H1 (cell line): ENCODE results near the gene RASSF9. TPM values are rescaled to one million over a fixed set of nuclear protein-coding genes. Genes with fewer than 3 reads are reported as not detected.

ENCODE experiments used
- CBX5 ChIP-seq: fragments of 300-800, 300-1000 bp; sonication (generic); IDR thresholded peaks from 2 replicates; pipeline ENCODE4 v1.7.1; 2016; ENCODE audit warnings: antibody characterized with exemption, low read length, low read depth
- CEBPB ChIP-seq: IDR thresholded peaks from 2 replicates; pipeline ENCODE4 v1.6.1; 2012; ENCODE audit warnings: low read depth, low read length
- FOSL1 ChIP-seq: IDR thresholded peaks from 2 replicates; pipeline ENCODE4 v1.6.1; 2011; ENCODE audit warnings: mild to moderate bottlenecking, low read depth, low read length, moderate library complexity; ENCODE audit not compliant: insufficient read depth
- HDAC6 ChIP-seq: IDR thresholded peaks from one replicate; pipeline ENCODE4 v1.7.1; 2012; ENCODE audit warnings: low read depth, mild to moderate bottlenecking, inconsistent platforms, low read length, moderate library complexity
- SAP30 ChIP-seq: fragments of 300-600 bp; sonication (generic); IDR thresholded peaks from 2 replicates; pipeline ENCODE4 v1.7.1; 2012; ENCODE audit warnings: low read length, moderate library complexity, mild to moderate bottlenecking, inconsistent platforms; ENCODE audit not compliant: insufficient read depth, insufficient replicate concordance
- polyA plus RNA-seq, 7 experiments: library from polyadenylated mRNA; depleted of rRNA in 3 of 7; stranded (reverse) in 5 of 7; unstranded in 2 of 7; fragments of >200 nt in 5 of 7; fragments of 200-250 nt in 2 of 7; gene quantifications; 1 replicate in 5 of 7; 2 replicates in 1 of 7; 4 replicates in 1 of 7; pipeline versions ENCODE4 v1.2.1 to v1.2.3, GENCODE V29; 2011 to 2013; ENCODE audit warnings: missing spikeins in 2 of 7, mixed read lengths in 2 of 7
- total RNA-seq: library from RNA; stranded (reverse); fragmentation: NEBNext Ultra II Directional; extraction: Animal tissue kit (Norgen Biotek cat#: 25700); gene quantifications from 2 replicates; pipeline ENCODE4 v1.2.1, GENCODE V29; 2021
- TF ChIP-seq, protein P1 (sequence below): IDR thresholded peaks from 2 replicates; pipeline ENCODE4 v1.6.1; 2012; ENCODE audit warnings: low read length, inconsistent platforms

RASSF9 gene
- total and polyA plus RNA-seq, 2 of the 8 experiments (the other 6 are each of a cell fraction or from before 2014, with no cell fraction given) = 0.06 to 0.39 TPM

- TF ChIP-seq, protein P1, sequence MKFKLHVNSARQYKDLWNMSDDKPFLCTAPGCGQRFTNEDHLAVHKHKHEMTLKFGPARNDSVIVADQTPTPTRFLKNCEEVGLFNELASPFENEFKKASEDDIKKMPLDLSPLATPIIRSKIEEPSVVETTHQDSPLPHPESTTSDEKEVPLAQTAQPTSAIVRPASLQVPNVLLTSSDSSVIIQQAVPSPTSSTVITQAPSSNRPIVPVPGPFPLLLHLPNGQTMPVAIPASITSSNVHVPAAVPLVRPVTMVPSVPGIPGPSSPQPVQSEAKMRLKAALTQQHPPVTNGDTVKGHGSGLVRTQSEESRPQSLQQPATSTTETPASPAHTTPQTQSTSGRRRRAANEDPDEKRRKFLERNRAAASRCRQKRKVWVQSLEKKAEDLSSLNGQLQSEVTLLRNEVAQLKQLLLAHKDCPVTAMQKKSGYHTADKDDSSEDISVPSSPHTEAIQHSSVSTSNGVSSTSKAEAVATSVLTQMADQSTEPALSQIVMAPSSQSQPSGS = no peak
- TF ChIP-seq HDAC6 (no peak), CBX5 (no peak), SAP30 (no peak), CEBPB (no peak), FOSL1 (no peak)
- TF ChIP-seq, all 59 proteins: peak for 0
Measured at GRCh38 chr12:85805654-85806053, 30.6 kb downstream of the RASSF9 start (continued).
